Stomach (tissue), 9 donors: ENCODE measurements around the gene CSTF2T. TPM values are rescaled to one million over a fixed set of nuclear protein-coding genes. Genes with fewer than 3 reads are reported as not detected.

Experiments used
- DNase-seq, 2 donors: peaks; one replicate each; pipeline versions ENCODE4 v3.0.0 to v3.0.0-alpha.2; 2013 to 2019
- H3K27ac ChIP-seq, 5 donors: fragments of 200-600 bp in 4 of 5; sonication (generic) in 4 of 5; one replicate each; pipeline ENCODE4 v1.5.1; 2013 to 2019; ENCODE audit warnings: mild to moderate bottlenecking in 1 of 5, moderate library complexity in 1 of 5
- H3K27me3 ChIP-seq, 3 donors: fragments of 200-600 bp; sonication (generic); one replicate each; pipeline ENCODE4 v1.5.1; 2017 to 2019; ENCODE audit warnings: mixed run types in 1 of 3
- H3K36me3 ChIP-seq, 4 donors: fragments of 200-600 bp; sonication (generic); 1 replicate in 3 of 4; 2 replicates in 1 of 4; pipeline ENCODE4 v1.5.1; 2016 to 2019
- H3K4me1 ChIP-seq, 4 donors: fragments of 200-600 bp; sonication (generic); one replicate each; pipeline ENCODE4 v1.5.1; 2016 to 2019
- H3K4me3 ChIP-seq, 4 donors: fragments of 200-600 bp; sonication (generic) in 3 of 4; one replicate each; pipeline ENCODE4 v1.5.1; 2016 to 2019; ENCODE audit warnings: mild to moderate bottlenecking in 1 of 4
- H3K9me3 ChIP-seq, 4 donors: fragments of 200-600 bp; sonication (generic); one replicate each; pipeline ENCODE4 v1.5.1; 2016 to 2019
- CTCF ChIP-seq, 7 experiments: fragments of 450-650 bp in 4 of 7; fragments of 200-600 bp in 3 of 7; sonication (generic) in 3 of 7; IDR thresholded peaks; one replicate each; pipeline ENCODE4 v1.5.1; 2016 to 2019; ENCODE audit warnings: antibody characterized with exemption in 7 of 7, control low read depth in 2 of 7, mild to moderate bottlenecking in 1 of 7
- EP300 ChIP-seq: sonication (generic); formaldehyde crosslinking; IDR thresholded peaks from one replicate; pipeline ENCODE4 v1.6.1; 2017; ENCODE audit warnings: antibody characterized with exemption
- POLR2A ChIP-seq, 4 donors: fragments of 450-650 bp; IDR thresholded peaks; one replicate each; pipeline ENCODE4 v1.6.1; 2016; ENCODE audit warnings: antibody characterized with exemption in 4 of 4, control low read depth in 2 of 4, mild to moderate bottlenecking in 1 of 4, moderate library complexity in 1 of 4
- POLR2AphosphoS5 ChIP-seq, 3 donors: sonication (generic); formaldehyde crosslinking; IDR thresholded peaks; one replicate each; pipeline ENCODE4 v1.6.1; 2016; ENCODE audit warnings: antibody characterized with exemption in 3 of 3
- WGBS, 5 donors: extraction: QIAGEN DNeasy Blood & Tissue Kit in 3 of 5; methylation state at CpG; one replicate each; pipeline versions ENCODE4 v1.1.5 to v1.1.7; 2013 to 2018; 5-methylcytosine and 5-hydroxymethylcytosine counted together
- intact Hi-C: fragments of 100-400 bp; cut with DNase I; formaldehyde crosslinking; loops from one replicate; pipeline ENCODE4 v1.15.1; 2023; ENCODE audit warnings: low total_unique reads
- polyA plus RNA-seq, 3 donors: library from polyadenylated mRNA; stranded (reverse); fragments of 200-250 nt; gene quantifications; one replicate each; pipeline ENCODE4 v1.2.3, GENCODE V29; 2013
- total RNA-seq, 5 donors: library from RNA; depleted of rRNA; stranded (reverse); fragments of >200 nt; gene quantifications; one replicate each; pipeline versions ENCODE4 v1.1.0 to v1.2.3, GENCODE V29; 2014 to 2016
- donor health status: healthy with polysubstance abuse.
- donor health status: Bipolar disorder and iron deficiency.
- donor health status: healthy.

CSTF2T gene
- total and polyA plus RNA-seq, 8 donors: 3.8 to 55.4 (median 8.7) TPM

- no peak overlapping the region for H3K4me3 ChIP-seq
- no peak for DNase-seq
- H3K27me3 ChIP-seq: no peaks in the 10 kb centered on the region
- TF ChIP-seq EP300: no peak
- H3K27ac ChIP-seq: no peak overlapping the region
- peaks cover 0 to 10% (median 4%) of the 10 kb centered on the region in 4 donors for H3K9me3 ChIP-seq
- intact Hi-C loops: no loop called here
- peaks cover 0 to 10% (median 3%) of the 10 kb centered on the region in 4 donors for H3K4me1 ChIP-seq
- no peaks in the 10 kb centered on the region for H3K36me3 ChIP-seq
Observed at GRCh38 chr10:51668336-51668689, 31.1 kb downstream of the CSTF2T start.

- no peak for DNase-seq
- Histone ChIP-seq H3K36me3 (no peaks in the 10 kb centered on the region), H3K4me3 (no peak overlapping the region), H3K9me3 (peaks cover 0 to 10% (median 4%) of the 10 kb centered on the region in 4 donors), H3K4me1 (peaks cover 0 to 10% (median 3%) of the 10 kb centered on the region in 4 donors), H3K27ac (no peak overlapping the region), H3K27me3 (no peaks in the 10 kb centered on the region)
- intact Hi-C loops: no loop called here
- no peak for TF ChIP-seq POLR2AphosphoS5 (IDR thresholded peaks at IDR 0.05)
- no peak for TF ChIP-seq CTCF (IDR thresholded peaks at IDR 0.05)
- no peak for TF ChIP-seq POLR2A (IDR thresholded peaks at IDR 0.05)
- TF ChIP-seq EP300: no peak
- WGBS, 5 donors: 0 to 5% (median 1%) methylated on average over 1 of the region's 1 CpG
Observed at GRCh38 chr10:51667678-51668335, 31.6 kb downstream of the CSTF2T start.

DNA sequence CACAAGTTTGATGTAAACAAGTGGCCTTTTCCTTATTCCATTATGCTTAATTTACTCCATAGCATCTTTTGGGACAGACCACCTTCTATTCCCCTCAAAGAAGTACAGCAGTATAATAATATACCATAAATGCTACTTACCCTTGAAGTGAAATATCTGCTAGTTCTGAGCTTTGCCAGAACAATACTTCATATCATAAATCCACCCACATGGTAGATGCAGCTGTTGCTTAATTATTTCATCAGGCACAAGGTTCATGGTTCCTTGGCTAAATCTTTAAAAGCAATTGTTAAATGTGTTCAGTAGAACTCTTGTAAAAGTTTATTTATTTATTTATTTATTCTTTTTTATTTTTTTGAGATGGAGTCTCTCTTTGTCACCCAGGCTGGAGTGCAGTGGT, 32.9 kb downstream of the CSTF2T start:
- TF ChIP-seq POLR2A (IDR thresholded peaks at IDR 0.05): no peak
- TF ChIP-seq POLR2AphosphoS5 (IDR thresholded peaks at IDR 0.05): no peak
- no peak for TF ChIP-seq CTCF (IDR thresholded peaks at IDR 0.05)
- Histone ChIP-seq H3K27ac (no peak overlapping the region), H3K4me1 (peaks cover 0 to 10% (median 3%) of the 10 kb centered on the region in 4 donors), H3K4me3 (no peak overlapping the region), H3K36me3 (no peaks in the 10 kb centered on the region), H3K9me3 (peaks cover 0 to 3% (median under 1%) of the 10 kb centered on the region in 4 donors), H3K27me3 (no peaks in the 10 kb centered on the region)
- intact Hi-C loops: no loop called here
- no peak for DNase-seq

DNA sequence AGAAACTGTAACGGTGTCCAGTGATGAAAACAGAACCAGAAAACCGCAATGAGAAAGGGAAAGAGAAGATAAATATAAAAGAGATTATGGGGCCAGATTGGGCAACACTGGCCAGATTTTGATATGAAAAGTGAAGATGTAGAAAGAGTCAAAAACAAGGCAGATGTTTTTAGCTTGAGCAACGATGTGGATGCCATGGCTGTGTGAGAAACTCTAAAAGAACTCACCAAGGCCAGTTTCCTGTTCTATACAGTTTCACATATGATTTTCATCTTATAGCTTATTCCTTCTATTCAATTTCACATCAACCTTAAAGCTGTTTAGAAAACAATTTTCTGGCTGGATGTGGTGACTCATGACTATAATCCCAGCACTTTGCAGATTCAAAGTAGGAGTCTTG, 36.3 kb downstream of the CSTF2T start:
- WGBS, 5 donors: 80 to 89% (median 84%) methylated on average over 3 of the region's 3 CpGs
- intact Hi-C loops: no loop called here
- Histone ChIP-seq H3K36me3 (no peaks in the 10 kb centered on the region), H3K9me3 (no peaks in the 10 kb centered on the region), H3K4me3 (no peak overlapping the region), H3K27me3 (no peaks in the 10 kb centered on the region), H3K4me1 (peaks cover 0 to 9% (median 3%) of the 10 kb centered on the region in 4 donors), H3K27ac (no peak overlapping the region)
- no peak for DNase-seq
- TF ChIP-seq POLR2A (IDR thresholded peaks at IDR 0.05) (no peak), EP300 (no peak), POLR2AphosphoS5 (IDR thresholded peaks at IDR 0.05) (no peak), CTCF (IDR thresholded peaks at IDR 0.05) (no peak)

GRCh38 chr10:51659344-51659743, 40.1 kb downstream of the CSTF2T start:
- no peak for TF ChIP-seq CTCF (IDR thresholded peaks at IDR 0.05)
- TF ChIP-seq EP300: no peak
- no peak for TF ChIP-seq POLR2A (IDR thresholded peaks at IDR 0.05)
- no peak for TF ChIP-seq POLR2AphosphoS5 (IDR thresholded peaks at IDR 0.05)
- Histone ChIP-seq H3K9me3 (no peaks in the 10 kb centered on the region), H3K4me3 (no peak overlapping the region), H3K27ac (no peak overlapping the region), H3K27me3 (no peaks in the 10 kb centered on the region), H3K4me1 (peaks cover 0 to 13% (median 0%) of the 10 kb centered on the region in 4 donors), H3K36me3 (no peaks in the 10 kb centered on the region)
- intact Hi-C loops: no loop called here
- DNase-seq: no peak
- WGBS, 5 donors: 90 to 98% (median 94%) methylated on average over 1 of the region's 1 CpG
